Ovary (tissue), 9 donors: Measurements from ENCODE around the gene TOP3B. TPM values are rescaled to one million over a fixed set of nuclear protein-coding genes. Genes with fewer than 3 reads are reported as not detected.

ENCODE experiments used
- DNase-seq, 5 donors: peaks; one replicate each; pipeline ENCODE4 v3.0.0-alpha.2; 2019 to 2020
- H3K27ac ChIP-seq, 2 donors: fragments of 200-600 bp; one replicate each; pipeline versions ENCODE4 v1.5.1 to v1.8.0; 2019 to 2022
- H3K27me3 ChIP-seq: fragments of 200-600 bp; one replicate; pipeline ENCODE4 v1.8.0; 2022
- H3K36me3 ChIP-seq: fragments of 200-600 bp; sonication (generic); one replicate; pipeline ENCODE4 v1.5.1; 2019
- H3K4me1 ChIP-seq: one replicate; pipeline ENCODE4 v1.8.1; 2013; ENCODE audit warnings: mild to moderate bottlenecking, moderate library complexity; ENCODE audit not compliant: insufficient read depth
- H3K4me3 ChIP-seq: fragments of 200-600 bp; sonication (generic); one replicate; pipeline ENCODE4 v1.5.1; 2017
- H3K9me3 ChIP-seq, 2 donors: fragments of 200-600 bp in 1 of 2; sonication (generic) in 1 of 2; one replicate each; pipeline versions ENCODE4 v1.5.1 to v1.8.1; 2013 to 2019; ENCODE audit warnings: mild to moderate bottlenecking in 1 of 2, moderate library complexity in 1 of 2
- EP300 ChIP-seq: sonication (generic); formaldehyde crosslinking; IDR thresholded peaks from one replicate; pipeline ENCODE4 v1.6.1; 2017; ENCODE audit warnings: antibody characterized with exemption
- POLR2A ChIP-seq: fragments of 450-650 bp; IDR thresholded peaks from one replicate; pipeline ENCODE4 v1.6.1; 2017; ENCODE audit warnings: antibody characterized with exemption, mild to moderate bottlenecking, moderate library complexity
- WGBS, 3 donors: extraction: QIAGEN DNeasy Blood & Tissue Kit in 1 of 3; methylation state at CpG; one replicate each; pipeline versions ENCODE4 v1.1.5 to v1.1.7; 2013 to 2017; 5-methylcytosine and 5-hydroxymethylcytosine counted together
- intact Hi-C, 4 donors: fragments of 100-400 bp; cut with DNase I; formaldehyde crosslinking; loops; one replicate each; pipeline versions ENCODE4 v1.11.0 to v1.15.1; 2022 to 2023
- polyA plus RNA-seq, 2 donors: library from polyadenylated mRNA; stranded (reverse); fragments of 200-250 nt in 1 of 2; fragments of 350-450 nt in 1 of 2; fragmentation: Illumina TruSeq in 1 of 2; extraction: RNeasy Lipid Tissue Mini Kit (QIAGEN cat#74804) in 1 of 2; gene quantifications; one replicate each; pipeline ENCODE4 v1.2.3, GENCODE V29; 2013 to 2014
- total RNA-seq, 7 donors: library from RNA; depleted of rRNA in 2 of 7; stranded (reverse); fragments of >200 nt in 2 of 7; fragmentation: NEBNext Ultra II Directional in 3 of 7; extraction: Animal tissue kit (Norgen Biotek cat#: 25700) in 3 of 7; gene quantifications; one replicate each; pipeline versions ENCODE4 v1.1.0 to v1.2.4, GENCODE V29; 2016 to 2023
- TF ChIP-seq, protein P1 (sequence below), 3 donors: fragments of 450-650 bp in 2 of 3; fragments of 200-600 bp in 1 of 3; IDR thresholded peaks; one replicate each; pipeline versions ENCODE4 v1.5.1 to v1.8.0; 2016 to 2022; ENCODE audit warnings: antibody characterized with exemption in 3 of 3, mild to moderate bottlenecking in 1 of 3
- donor health status: DM: no; HTN: no; CAD: no; lungs with moderate emphysema.
- donor health status: DM: no; HTN: no; CAD: no.
- donor health status: Bipolar disorder and iron deficiency.
- donor health status: DM: yes; HTN: yes; CAD: no.
- donor health status: DM: no; HTN: no; CAD: no.
- donor health status: DM: yes; HTN: yes; CAD: no.

TOP3B gene
- total and polyA plus RNA-seq, 9 donors = 9.1 to 31.5 (median 24.1) TPM

DNA sequence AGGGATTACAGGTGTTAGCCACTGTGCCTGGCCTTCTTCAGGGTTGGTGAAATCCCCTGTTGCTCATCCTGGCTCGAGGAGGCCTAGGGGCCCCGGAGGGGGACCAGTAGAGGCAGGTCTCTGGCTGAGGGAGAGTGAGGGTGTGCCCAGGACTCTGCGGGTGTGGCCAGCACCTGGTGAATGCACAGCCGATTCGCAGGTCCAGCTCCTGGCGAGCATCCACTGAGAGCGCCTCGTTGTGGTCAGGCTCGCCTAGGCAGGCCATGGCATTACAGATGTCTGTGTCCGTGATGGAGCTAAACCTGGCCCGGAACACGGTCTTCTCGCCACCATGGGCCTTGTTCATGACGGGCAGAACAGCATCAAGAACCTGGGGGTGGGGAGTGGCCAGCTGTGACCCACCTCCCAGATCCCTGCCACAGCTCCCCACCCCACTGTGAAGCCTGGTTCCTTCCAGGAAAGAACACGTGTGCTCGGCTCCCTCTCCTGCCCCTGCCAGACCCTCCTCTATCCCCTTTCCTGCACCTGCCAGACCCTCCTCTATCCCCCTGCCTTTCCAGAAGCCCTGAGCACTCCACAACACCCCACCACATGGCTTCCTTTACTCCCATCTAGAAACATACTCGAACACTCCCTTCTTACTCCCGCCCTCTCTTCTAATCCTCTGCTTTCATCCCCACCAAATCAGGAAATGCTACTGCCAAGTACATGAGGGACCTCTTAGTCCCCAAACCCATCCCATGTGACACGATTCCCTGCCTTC lies 12.4 kb downstream of the TOP3B start:
- TF ChIP-seq, protein P1, sequence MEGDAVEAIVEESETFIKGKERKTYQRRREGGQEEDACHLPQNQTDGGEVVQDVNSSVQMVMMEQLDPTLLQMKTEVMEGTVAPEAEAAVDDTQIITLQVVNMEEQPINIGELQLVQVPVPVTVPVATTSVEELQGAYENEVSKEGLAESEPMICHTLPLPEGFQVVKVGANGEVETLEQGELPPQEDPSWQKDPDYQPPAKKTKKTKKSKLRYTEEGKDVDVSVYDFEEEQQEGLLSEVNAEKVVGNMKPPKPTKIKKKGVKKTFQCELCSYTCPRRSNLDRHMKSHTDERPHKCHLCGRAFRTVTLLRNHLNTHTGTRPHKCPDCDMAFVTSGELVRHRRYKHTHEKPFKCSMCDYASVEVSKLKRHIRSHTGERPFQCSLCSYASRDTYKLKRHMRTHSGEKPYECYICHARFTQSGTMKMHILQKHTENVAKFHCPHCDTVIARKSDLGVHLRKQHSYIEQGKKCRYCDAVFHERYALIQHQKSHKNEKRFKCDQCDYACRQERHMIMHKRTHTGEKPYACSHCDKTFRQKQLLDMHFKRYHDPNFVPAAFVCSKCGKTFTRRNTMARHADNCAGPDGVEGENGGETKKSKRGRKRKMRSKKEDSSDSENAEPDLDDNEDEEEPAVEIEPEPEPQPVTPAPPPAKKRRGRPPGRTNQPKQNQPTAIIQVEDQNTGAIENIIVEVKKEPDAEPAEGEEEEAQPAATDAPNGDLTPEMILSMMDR (IDR thresholded peaks at IDR 0.05) = no peak
- TF ChIP-seq EP300 (no peak), POLR2A (no peak)
- Histone ChIP-seq H3K4me3 (no peak overlapping the region), H3K36me3 (no peaks in the 10 kb centered on the region), H3K9me3 (no peaks in the 10 kb centered on the region), H3K4me1 (no peaks in the 10 kb centered on the region), H3K27me3 (no peaks in the 10 kb centered on the region), H3K27ac (no peak overlapping the region)
- 81 to 90% (median 86%) methylated on average over 17 to 19 of the region's 19 CpGs for WGBS, 3 donors
- no peak for DNase-seq
- intact Hi-C loops = no loop called here

DNA sequence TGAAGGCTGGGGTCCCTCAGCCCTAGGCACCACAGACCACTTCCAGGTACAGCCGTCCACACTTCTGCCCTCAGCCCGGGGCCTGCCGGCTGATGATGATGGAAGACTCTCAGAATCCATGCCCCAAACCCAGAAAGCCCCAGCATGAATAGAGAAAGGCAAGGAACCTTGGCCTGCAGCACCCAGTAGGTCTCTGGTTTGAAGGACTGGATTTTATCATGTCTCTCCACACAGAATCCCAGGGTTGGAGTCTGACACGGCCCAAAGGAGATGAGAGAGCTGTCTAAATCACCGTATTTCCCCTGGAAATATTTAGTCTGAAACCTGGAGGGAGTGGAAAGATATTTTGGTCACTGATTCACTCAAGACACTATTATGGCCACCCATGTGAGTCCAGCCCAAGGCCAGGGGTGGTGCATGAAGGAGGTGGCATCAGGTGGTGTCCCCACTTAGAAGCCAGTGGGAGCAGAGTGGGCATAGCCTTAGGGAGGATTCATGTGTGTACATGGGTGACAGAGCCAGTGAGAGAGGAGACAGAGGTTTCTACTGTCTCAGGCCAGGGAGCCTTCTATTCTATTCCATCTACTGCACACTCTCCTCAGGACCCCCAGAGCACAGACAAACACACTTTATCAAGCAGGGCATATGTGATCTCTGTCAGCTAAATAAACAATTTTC lies 14.0 kb downstream of the TOP3B start:
- Histone ChIP-seq H3K36me3 (no peaks in the 10 kb centered on the region), H3K9me3 (no peaks in the 10 kb centered on the region), H3K4me1 (no peaks in the 10 kb centered on the region), H3K27ac (no peak overlapping the region), H3K27me3 (no peaks in the 10 kb centered on the region), H3K4me3 (no peak overlapping the region)
- no peak for DNase-seq
- intact Hi-C loops = no loop called here
- 86 to 92% (median 90%) methylated on average over 5 of the region's 5 CpGs for WGBS, 3 donors
- TF ChIP-seq POLR2A = no peak
- no peak for TF ChIP-seq EP300
- TF ChIP-seq, protein P1 (IDR thresholded peaks at IDR 0.05) = no peak

- WGBS, 3 donors = 89 to 95% (median 93%) methylated on average over 7 of the region's 7 CpGs
- no peaks in the 10 kb centered on the region for H3K36me3 ChIP-seq
- no peaks in the 10 kb centered on the region for H3K9me3 ChIP-seq
- intact Hi-C loops = no loop called here
- H3K27me3 ChIP-seq = no peaks in the 10 kb centered on the region
- DNase-seq = no peak
- no peak overlapping the region for H3K27ac ChIP-seq
- TF ChIP-seq, protein P1 (IDR thresholded peaks at IDR 0.05) = no peak
- TF ChIP-seq EP300 (no peak), POLR2A (no peak)
- H3K4me1 ChIP-seq = no peaks in the 10 kb centered on the region
- H3K4me3 ChIP-seq = no peak overlapping the region
Measured at GRCh38 chr22:21967693-21968271, 14.8 kb downstream of the TOP3B start.

DNA sequence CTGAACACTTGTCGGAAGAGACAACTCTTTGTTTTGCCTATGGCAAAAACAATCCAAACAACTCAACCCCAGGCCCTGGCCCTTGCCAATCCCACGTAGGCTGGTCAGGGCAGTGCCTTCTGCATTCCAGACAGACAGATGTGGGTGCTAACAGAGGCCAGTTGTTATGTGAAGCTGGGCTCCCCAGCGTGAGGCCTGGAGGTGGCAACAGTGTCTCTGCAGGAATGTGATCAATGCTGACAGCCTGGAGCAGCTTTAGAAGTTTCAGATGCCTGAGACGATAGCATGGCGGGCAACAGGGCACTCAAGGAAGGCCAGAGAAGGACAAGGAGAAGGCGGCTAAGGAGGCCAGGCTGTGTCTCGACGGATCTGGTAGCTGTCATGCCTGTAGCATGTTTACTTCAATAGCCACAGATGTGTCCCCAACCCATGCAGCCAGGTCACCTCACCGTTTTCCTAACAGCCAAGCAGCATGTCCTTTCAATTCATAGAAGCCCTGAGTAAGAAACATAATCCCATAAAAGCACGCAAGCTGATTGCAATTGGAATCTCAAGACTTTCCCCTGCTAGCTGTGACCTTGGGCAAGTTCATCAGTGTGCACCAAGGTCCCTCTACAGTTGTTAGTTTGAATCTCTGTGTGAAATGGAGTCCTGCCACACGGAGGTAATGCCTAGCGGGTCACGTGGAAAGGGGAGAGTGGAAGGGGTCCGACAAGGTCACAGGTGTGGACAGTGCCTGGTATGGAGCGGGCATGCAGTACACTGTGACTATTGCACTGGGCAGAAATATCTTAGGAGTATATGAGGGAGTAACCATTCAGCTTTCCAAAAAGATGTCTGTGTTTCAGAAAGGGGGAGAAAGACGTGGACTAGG lies 15.7 kb downstream of the TOP3B start:
- TF ChIP-seq POLR2A (no peak), EP300 (no peak)
- TF ChIP-seq, protein P1 (IDR thresholded peaks at IDR 0.05) = no peak
- H3K9me3 ChIP-seq = no peaks in the 10 kb centered on the region
- no peak for DNase-seq
- H3K4me3 ChIP-seq = no peak overlapping the region
- H3K27me3 ChIP-seq = no peaks in the 10 kb centered on the region
- intact Hi-C loops = no loop called here
- 77 to 84% (median 84%) methylated on average over 16 of the region's 16 CpGs for WGBS, 3 donors
- H3K4me1 ChIP-seq = no peaks in the 10 kb centered on the region
- H3K27ac ChIP-seq = no peak overlapping the region
- H3K36me3 ChIP-seq = no peaks in the 10 kb centered on the region
